Measurements from ENCODE around the gene ACTN1.

- TF ChIP-seq CTCF (IDR thresholded peaks at IDR 0.05): no peak
- TF ChIP-seq POLR2A (IDR thresholded peaks at IDR 0.05): no peak
These were observed 3.4 kb downstream of the ACTN1 start for GRCh38 chr14:68975667-68976066.
